Pons (tissue), 1 donor: ENCODE data around the gene PLA2G2E.
"Not testable (repeated sequence)": the region's sequence is repeated elsewhere in the genome, so short reads cannot be mapped to it uniquely, and the experiment has no call there.

Experiments used
- DNase-seq: peaks from one replicate; pipeline ENCODE4 v3.0.0-alpha.2; 2016; ENCODE audit warnings: low spot score

PLA2G2E gene

DNA sequence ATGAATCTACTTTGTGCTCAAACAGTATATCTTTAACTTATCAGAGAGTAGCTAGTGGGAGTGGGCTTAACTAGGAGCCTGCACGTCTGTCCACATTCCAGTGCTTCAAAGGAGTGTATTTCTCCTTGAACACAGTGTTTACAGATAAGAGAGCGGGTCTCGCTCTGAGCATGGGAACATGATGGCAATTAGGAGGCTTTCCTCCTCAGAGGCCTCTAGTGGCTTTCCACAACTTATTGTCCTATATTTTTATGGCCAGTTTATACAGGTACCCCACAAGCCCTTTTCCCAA is 3.7 kb upstream of the PLA2G2E start:
- DNase-seq: not testable (repeated sequence)

DNA sequence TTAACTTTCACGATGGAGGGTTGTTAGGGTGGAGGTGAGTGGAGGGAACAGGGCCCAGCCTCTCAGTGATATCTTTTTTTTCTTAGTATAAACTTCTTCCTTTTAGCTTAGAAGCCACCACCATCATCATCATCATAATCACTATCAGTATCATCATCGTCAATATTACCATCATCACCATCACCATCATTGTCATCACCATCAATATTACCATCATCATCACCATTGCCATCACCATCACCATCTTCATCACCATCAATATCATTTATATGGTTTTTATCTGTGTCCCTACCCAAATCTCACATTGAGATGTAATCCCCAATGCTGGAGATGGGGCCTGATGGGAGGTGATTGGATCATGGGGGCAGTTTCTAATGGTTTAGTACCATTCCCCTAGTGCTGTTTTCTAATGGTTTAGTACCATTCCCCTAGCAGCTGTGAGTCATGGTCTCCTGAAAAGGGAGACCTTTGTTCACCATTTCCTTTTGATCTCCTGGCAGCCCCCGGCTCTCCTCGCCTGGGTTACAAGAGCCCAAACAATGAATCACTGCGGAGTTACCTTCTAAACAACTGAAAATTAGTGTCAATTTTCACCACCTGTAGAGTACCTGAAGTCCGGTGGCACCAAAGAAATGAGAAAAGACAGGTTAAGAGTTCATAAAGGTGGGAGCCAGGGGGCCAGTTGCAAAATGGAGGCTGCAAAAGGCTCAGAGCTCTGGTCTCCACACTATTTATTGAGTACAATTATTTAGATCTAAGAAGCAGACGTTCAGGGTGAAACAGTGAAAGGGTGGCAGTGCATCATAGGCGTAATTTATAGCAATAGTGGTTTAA is 3.1 kb upstream of the PLA2G2E start:
- DNase-seq: no peak

DNA sequence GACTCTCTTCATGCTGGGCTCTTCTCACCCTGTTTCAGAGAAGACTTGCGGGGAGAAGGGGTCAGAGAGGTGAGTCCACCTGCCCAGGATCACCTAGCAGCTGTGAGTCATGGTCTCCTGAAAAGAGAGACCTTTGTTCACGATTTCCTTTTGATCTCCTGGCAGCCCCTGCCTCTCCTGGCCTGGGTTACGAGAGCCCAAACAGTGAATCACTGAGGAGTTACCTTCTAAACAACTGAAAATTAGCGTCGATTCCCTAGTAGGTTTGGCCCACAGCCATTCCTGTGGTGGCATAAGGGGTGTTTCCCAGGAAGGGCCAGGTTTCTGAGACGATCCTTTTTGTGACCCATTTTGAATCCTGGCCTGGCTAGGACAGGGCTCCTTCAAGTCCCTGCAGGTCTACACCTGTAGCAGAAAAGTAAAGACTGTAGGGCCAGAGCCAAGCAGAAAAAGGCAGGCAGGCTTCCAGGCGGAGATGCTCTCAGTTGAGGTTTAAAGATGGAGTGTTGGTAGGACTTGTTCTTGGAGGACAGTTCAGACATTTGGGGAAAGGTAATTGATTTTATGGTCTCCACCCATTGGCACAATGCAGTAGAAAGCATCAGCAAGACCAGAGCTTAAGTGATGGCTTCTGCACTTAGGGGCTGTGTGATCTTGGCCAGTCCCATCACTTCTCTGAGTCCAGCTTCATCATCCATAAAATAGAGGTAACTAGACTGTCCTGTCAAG is 2.1 kb upstream of the PLA2G2E start:
- no peak for DNase-seq

DNA sequence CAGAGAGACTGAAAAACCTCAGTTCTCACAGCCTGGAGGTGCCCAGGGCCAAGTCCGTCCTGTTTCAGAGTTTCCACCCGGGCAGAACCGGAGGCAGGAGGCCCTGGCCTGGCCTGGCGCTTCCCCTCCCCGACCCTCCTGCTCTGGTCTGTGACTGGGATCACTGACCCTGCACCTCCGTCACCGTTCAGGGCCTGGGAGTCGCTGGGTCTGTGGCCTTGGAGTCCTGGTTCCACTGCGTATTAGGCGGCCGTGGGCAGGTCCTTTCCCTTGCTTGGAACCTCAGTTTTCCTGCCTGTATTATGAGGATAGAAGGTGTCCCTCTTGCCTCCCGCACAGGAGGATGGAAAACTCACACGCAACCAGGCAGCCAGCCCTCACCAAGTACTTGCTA is 533 bp upstream of the PLA2G2E start:
- DNase-seq: no peak

DNA sequence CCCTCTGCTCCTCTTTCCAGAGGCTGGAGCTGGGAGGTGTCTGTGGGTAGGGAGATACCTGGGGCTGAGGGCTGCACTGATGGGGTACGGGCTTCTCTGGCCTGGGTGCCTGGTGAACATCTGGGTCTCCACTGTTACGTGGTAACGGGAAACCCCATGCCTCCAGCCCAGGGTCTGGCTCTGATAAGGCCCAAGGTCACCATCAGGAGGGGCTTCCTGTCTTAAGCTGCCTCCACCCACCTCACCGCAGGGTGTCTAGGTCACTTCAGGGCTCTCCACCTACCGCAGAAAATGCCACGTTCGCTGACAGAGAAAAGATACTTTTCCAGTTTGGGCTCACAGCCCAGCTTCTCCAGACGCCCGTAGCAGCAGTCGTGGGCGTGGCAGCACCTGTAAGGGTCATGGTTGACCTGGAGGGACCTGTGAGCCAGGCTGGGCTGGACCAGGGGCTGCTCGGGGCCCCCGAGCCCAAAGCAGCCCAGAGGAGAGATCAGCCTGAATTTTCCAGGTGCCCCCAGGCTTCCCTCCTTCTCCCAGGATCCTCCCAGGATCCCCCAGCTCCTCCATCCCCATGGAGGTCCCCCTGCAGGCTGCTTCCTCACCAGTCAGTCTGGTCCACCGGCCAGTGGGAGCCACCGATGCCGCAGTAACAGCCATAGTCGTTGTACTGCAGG is 1.3 kb downstream of the PLA2G2E start:
- DNase-seq: no peak

DNA sequence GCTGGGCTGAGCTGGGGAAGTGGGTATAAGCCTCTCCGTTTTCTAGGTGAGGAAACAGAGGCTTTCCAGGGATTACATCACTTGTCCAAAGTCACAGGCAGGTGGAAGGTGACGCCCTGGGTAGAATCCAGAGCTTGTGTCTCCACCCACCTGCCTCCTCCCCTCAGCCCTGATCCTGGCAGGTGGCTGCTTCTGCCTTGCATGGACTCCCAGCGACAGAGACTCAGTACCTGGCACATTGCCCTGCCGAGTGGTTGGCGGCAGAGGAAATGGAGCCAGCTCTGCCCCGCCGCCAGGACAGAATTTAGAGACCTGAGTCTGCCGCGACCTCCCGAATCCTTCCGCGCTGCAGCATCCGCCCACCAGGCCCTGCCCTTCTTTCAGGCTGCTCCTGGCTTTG is 2.1 kb downstream of the PLA2G2E start:
- no peak for DNase-seq

DNA sequence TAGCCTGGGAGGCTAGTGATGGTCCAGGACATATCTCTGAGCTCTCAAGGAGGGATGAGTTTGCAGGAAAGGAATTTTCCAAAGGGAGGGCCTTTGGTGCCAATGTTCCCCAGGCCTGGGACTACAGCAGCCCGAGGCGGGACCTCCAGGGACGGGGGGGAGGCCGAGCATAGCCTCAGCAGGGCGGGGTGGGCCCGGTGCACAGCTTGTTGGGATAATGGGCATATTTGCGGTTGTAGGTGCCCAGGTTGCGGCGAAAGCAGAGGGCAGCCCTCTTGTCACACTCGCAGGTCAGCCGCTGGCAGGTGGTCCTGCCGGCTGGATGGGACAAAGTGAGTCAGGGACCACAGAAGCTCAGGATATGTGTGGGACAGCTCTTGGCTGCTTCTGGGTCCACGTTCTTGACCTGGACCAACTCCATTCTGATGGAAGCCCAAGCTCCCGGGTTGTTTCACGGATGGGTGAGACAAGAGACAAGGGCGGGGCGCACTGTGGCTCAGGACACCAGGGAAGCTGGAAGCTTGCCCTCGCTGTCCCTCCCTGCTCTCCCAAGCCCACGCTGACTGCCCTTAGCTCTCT is 3.2 kb downstream of the PLA2G2E start:
- no peak for DNase-seq

DNA sequence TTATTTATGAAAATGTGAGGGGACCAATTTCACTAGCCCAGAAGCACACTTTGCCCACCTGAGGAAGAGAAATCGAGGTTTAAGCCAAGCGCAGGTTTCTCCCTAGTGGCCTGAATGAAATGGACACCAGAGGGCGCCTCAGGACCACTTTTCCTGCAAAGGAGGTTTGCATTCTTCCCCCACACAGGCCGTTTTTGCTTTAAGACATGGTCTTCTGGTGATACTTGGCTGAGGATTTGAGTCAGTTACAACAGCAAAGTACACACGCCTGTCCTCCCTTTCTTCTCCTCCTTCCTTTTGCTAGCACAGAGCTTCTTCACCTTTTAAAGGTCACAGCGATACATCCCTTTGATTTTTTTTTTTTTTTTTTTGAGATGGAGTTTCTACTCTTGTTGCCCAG is 5.4 kb downstream of the PLA2G2E start:
- peak; percentile 75 for DNase-seq

DNA sequence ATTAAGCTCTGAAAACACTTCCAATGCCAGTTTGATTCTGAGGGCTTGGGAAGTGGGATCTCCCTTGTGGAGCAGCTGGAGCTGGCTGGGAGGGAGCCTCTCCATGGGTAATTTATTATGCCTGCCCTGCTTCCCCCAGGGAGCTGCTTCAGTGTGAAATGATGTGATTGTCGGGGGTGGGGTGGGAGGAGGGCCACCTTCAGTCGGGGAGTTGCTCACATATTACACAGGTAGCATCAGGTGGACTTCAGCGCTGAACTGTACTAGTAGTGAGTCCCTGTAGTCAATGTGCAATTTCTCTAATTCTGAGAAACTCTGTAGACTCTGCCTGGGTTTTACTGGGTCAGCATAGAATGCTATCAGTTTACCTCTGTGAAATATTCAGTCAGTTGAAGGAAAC is 12.8 kb downstream of the PLA2G2E start:
- no peak for DNase-seq

DNA sequence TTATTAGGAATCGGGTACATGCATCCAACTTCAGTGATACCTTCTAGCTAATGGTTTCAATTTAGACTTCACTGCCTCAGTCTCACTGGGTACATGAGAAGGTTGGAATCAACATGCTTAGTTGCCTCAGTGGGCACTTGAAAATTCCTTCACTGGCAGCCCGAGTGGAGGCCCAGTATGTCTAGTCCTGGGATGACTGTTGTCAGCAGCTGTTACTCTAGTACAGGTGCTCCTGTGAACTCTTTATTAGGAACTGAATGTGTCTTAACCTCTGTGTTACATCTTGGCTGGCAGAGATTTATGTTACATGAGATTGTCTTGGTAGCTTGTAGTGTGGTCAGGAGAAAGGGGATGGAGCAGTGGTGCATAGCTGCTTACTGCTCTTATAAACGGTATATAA is 13.4 kb downstream of the PLA2G2E start:
- no peak for DNase-seq

DNA sequence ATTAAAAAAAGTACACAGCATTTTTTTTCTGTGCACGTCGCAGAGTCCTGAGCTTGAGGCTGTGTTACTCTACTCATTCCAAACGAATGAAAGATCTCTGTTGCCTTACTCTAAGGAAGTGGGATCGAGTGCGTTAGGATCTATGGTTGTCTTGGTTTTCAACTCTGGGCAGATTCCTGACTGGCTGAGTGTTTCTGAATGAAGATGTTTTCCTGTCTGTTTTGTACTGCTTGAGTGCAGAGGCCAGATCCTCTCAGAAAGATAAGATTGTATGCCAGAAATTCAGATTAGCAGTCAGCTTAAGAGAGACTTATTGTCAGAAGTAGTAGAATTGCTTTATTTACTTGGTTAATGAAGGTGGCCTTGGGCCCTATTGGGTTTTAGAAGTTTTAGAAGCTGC is 14.0 kb downstream of the PLA2G2E start:
- DNase-seq: no peak

DNA sequence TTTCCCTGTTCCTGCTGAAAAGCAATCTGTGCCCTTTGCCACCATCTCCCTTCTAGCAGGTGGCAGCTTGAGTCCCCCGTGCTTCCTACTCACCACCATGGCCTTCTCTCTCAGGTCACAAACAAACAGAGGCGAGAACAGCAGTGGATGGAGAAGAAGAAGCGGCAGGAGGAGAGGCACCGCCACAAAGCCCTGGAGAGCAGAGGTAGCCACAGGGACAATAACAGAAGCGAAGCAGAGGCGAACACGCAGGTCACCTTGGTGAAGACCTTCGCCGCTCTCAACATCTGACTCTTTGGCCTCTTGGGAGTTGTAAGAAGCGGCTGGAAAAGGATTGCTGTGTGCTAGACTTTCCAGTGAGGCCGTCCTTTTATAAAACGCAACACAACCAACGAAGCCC is 16.0 kb downstream of the PLA2G2E start:
- DNase-seq: no peak

DNA sequence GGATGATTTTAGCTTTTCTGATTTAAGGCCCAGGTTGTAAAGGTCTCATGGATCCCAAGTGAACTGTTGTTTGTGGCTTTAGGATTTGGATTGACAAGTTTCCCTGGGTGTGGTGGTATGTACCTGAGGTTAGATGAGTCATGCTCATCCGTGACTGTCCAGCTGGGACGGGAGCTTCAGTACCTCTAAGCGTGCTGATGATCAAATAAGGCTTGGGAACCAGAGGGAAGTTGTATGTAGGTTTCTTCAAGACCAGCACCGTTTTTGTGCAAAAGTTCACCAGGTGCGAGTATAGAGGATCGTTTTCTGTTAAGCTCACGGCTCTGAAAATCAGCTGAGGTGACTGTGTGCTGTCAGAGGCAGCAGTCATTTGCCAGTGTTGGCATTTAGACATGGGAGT is 19.8 kb downstream of the PLA2G2E start:
- no peak for DNase-seq

DNA sequence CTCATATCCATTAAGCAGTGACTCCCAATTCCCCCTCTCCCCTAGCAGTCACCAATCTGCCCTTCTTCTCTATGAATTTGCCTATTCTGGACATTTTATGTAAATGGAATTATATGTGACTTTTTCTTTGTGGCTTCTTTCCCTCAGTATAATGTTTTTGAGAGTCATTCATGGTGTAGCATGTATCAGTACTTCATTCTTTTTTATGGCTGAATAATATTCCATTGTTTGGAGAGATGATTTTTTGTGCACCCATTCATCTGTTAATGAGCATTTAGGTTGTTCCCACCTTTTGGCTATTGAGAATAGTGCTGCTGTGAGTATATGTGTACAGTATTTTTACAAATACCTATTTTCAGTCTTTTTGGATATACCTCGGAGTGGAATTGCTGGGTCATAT is 21.8 kb downstream of the PLA2G2E start:
- no peak for DNase-seq

DNA sequence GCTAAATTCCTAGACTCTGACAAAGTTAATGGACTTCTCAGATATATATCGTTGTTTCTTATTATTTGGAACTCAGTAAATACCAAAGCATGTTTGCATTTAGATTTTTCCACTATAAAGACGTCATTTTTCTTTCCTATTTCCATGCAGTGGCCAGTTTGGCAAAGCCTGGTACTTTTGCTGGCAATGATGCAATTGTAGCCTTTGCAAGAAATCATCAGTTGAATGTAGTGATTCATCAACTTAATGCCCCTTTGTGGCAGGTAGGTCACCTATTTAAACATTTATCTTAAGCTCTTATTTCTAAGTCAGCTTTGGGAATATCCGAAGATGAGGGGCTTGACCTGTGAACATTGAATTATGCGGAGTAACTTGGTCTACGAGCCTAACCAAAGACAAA is 29.2 kb downstream of the PLA2G2E start:
- no peak for DNase-seq

DNA sequence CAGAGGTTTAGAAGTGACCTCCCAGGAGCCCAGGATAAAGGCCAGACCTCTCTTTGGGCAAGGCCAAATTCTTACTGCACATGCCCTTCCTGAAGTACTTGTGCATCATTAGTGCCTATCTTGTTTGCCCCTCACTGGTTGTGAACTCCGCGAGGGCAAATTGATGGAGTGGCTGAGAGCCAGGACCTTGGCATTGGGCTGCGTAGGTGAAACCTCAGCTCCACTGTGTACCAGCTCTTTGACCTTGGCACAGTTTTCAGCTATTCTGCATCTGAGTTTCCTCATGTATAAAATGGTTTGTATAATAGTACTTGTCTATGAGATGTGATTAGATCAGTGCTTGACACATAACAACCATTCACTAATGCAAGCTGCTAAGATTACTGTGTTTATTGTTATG is 29.7 kb downstream of the PLA2G2E start:
- no peak for DNase-seq

DNA sequence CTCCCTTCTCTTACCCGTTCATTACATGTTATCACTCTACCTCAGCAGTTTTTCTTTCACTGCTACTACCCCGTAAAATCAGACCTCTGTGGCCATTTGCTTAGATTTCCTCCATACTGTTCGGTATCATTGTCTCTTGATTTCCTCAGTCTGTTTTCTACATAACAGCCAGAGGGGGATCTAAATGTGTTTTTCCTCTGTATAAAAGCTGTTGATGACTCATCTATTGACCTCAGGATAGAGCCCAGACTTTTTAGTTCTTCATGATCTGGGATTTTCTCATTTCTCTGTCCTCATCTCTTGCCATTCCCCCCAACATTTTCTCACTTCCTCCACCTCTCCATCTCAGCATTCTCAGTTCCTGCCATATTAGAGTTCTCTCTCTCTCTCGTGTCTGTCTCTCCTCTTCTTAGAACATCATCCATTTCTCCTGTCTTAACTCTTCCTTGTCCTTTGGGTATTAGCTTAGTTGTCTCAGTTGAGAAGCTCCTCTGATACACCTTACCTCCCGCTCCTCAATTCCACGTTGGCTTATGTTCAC is 30.7 kb downstream of the PLA2G2E start:
- no peak for DNase-seq

DNA sequence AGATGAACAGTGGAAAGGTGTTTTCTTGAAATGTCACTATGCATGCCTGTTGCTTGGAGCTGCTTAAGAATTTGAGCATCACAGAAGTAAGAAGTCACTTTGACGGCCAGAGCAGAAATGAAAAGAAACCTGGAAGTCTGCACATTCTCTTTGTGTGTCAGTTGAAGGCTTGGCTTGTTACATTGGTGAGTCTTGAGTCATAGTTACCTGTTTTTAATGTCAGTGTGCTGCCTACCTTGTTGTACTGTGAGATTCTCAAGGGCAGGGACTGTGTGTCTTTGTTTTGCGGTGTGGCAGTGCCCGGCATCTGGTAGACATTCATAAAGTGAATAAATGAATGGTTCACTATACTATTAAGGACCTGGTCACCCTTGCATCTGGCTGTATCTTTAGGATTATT is 31.3 kb downstream of the PLA2G2E start:
- DNase-seq: no peak

DNA sequence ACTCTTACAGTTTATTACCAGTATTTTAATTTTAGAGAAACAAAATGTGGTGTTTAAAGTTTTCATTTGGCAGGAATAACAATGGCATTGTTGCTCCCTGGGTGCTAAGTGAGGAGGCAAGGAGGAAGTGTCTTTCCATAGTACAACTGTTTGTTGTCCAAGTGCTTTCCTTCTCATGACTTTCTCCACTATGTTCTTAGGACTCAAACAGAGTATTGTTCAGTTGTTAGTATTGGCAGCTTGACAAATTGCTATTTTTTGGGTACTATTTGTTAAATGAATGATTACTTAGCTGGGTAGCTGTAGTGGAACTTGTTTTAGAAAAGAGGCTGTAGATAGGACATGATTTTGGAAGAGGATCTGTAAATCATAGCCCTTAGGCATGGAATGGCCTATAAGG is 33.8 kb downstream of the PLA2G2E start:
- DNase-seq: no peak

DNA sequence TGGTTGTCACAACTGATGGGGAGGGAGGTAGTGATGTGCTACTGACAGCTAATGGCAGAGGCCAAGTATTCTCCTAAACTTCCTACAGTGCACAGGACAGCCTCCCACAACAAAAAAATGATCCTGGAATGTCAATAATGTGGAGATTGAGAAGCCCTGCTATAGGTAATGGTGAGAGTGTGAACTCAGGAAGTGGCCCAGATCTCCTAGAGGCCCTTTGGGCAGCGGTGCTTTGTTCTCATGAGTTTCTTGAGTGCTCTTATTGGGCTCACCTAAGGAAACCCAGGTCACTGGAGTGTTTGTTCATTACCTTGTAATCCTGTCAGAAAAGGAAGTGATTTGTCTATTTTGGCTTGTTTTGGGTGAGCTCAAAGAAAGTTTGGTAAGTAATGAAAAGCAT is 35.3 kb downstream of the PLA2G2E start:
- no peak for DNase-seq

DNA sequence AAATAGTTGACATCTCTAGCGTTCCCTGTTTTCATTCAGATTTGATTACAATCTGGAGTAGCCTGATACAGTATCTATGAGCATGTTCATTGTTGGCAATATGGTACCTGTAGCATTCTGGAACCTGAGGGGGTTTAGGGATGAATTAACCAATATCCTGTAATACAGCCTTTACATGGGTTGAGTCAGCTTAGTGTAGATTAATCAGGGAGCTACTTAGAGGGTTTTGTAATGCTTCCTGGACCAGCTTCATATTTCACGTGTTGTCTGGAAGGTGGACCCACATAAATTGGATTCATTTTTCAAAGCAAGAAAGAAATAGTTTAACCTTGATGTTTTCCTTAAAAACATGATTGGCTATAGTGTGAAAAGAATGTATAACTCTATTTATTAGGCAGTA is 37.6 kb downstream of the PLA2G2E start:
- DNase-seq: no peak

DNA sequence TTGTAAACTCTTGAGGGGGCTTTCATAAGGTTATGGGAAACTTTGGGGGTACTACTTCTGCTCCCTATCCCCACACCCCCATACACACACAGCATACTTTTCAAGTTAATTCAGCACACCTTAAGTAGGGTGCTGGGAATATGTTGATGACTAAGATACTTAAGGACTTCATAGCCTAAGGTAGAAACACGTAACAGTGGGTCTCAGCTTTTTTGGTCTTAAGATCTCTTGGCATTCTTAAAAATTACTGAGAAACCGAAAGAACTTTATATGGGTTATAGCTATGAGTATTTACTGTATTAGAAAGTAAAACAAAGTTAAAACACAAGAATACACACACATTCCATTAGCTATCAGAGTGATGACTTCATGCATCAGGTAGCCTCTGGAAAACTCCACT is 39.1 kb downstream of the PLA2G2E start:
- no peak for DNase-seq
